Ectodermal cell (in vitro differentiated cells): Measurements from ENCODE around the gene RBM6.

Source experiments
- H3K27ac ChIP-seq: 2 replicates; pipeline ENCODE4 v1.7.0; 2013; ENCODE audit warnings: mild to moderate bottlenecking, low read depth, low read length; ENCODE audit not compliant: insufficient read depth, poor library complexity, severe bottlenecking
- H3K27me3 ChIP-seq: 2 replicates; pipeline ENCODE4 v1.7.0; 2013; ENCODE audit warnings: mild to moderate bottlenecking, low read length; ENCODE audit not compliant: insufficient read depth, control insufficient read depth, poor library complexity, severe bottlenecking
- H3K36me3 ChIP-seq: one replicate; pipeline ENCODE4 v1.7.0; 2013; ENCODE audit warnings: low read length; ENCODE audit not compliant: control insufficient read depth, insufficient read depth
- H3K4me1 ChIP-seq: one replicate; pipeline ENCODE4 v1.7.0; 2013; ENCODE audit warnings: low read length; ENCODE audit not compliant: control insufficient read depth, insufficient read depth
- H3K4me3 ChIP-seq: 2 replicates; pipeline ENCODE4 v1.7.0; 2013; ENCODE audit warnings: low read depth, low read length, control low read depth; ENCODE audit not compliant: insufficient read depth
- H3K9me3 ChIP-seq: 2 replicates; pipeline ENCODE4 v1.7.0; 2013; ENCODE audit warnings: mild to moderate bottlenecking, low read length, moderate library complexity; ENCODE audit not compliant: control insufficient read depth
- WGBS, 2 experiments: methylation state at CpG; one replicate each; pipeline ENCODE4 v1.1.7; 2013; ENCODE audit warnings: missing lambda C conversion rate in 2 of 2; 5-methylcytosine and 5-hydroxymethylcytosine counted together

The RBM6 gene

DNA sequence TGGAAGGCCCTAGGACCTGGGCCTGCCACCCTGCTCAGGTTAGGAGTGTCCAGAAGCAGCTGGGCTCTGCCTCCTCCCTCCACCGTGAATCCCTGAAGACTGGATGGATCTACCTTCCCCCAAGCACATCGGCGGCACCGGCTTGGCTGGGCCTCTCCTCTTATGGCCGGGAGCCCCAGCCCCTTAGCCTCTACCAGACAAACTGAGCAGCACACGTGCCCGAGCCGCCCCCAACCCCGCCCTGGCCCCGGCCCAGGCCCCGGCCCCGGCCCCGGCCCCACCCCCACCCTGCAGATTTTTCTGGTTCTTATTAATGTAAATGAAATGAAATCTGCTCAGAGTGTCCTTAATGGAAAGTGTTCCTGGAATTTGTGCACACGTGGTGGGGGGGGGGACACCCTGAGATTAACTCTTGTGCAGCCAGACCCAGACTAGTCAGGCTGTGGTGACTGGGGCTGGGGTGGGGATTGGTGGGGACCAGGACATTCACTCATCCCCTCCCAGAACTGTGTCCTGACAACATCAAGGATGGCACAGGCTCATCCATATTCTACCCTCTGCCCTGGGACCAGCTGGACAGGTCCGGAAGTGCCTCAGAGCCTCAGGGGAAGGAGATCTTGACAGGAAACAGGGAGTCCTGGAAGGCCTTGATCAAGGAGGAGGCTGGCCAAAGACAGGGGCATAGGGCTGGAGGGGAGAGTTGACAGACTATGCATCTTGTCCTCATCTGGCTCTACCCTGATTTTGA lies 184.3 kb downstream of the RBM6 start:
- no peak overlapping the region for H3K4me3 ChIP-seq
- no peak overlapping the region for H3K27ac ChIP-seq
- H3K36me3 ChIP-seq: no peaks in the 10 kb centered on the region
- 70% methylated on average over 15 of the region's 15 CpGs for WGBS, 2 experiments
- H3K27me3 ChIP-seq: no peaks in the 10 kb centered on the region
- H3K9me3 ChIP-seq: no peaks in the 10 kb centered on the region
- peaks cover 29% of the 10 kb centered on the region for H3K4me1 ChIP-seq

DNA sequence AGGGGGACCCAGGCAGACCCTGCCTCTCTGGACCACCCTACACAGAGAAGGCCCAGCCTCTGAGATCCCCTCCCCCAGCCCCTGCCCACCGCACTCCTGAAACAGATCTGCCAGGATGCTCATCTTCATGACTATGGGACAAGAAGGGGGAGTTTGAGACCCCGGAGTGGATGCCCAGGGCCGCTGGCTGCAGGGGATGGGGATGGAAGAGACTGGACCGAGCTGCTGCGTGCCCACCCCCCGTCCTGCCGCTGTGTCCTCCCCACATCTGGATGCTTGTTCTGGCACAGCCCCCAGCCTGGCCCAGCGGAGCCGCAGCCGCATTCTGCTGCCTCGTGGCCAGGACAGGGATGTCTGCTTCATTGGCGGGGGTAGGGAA lies 184.8 kb downstream of the RBM6 start:
- H3K4me3 ChIP-seq: no peak overlapping the region
- H3K36me3 ChIP-seq: no peaks in the 10 kb centered on the region
- H3K27me3 ChIP-seq: no peaks in the 10 kb centered on the region
- 49 to 54% methylated on average over 12 of the region's 12 CpGs for WGBS, 2 experiments
- H3K27ac ChIP-seq: no peak overlapping the region
- H3K4me1 ChIP-seq: peaks cover 29% of the 10 kb centered on the region
- no peaks in the 10 kb centered on the region for H3K9me3 ChIP-seq

DNA sequence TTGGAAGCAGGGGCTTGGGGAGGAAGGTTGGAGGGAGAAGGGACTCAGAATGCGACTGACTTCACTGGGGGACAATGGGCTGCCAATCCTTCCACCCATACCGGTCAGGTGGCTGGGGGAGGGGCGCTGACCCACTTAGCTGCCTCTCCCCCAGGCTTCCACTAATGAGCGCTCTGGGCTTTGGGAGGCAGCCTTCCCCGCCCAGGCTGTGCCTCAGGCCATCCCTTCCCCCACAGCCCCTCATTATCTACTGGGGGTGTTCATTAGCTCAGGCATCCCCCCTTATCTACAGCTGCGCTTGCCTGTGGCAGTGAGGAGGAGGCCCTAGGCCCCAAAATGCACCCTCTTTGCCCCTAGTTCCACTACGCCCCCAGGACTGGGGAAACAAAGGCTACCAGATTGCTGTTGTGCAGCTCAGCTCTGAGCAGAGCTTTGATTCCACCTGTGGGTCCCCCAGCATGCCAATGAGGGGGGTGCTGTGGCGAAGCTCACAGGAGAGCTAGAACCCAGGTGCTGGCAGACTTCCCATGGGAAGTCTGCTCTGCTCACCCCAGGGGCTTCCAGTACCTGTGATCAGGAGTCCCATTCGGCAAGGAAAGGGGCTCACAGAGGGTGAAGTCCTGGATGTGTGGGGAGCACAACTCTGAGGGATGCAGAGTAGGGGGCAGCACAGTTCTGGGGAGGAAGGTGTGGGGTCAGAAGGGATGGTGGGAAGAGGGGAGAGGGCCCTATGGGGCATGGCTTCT lies 185.8 kb downstream of the RBM6 start:
- no peaks in the 10 kb centered on the region for H3K36me3 ChIP-seq
- H3K4me1 ChIP-seq: peaks cover 29% of the 10 kb centered on the region
- H3K27me3 ChIP-seq: no peaks in the 10 kb centered on the region
- H3K4me3 ChIP-seq: no peak overlapping the region
- H3K9me3 ChIP-seq: no peaks in the 10 kb centered on the region
- 66 to 67% methylated on average over 8 of the region's 9 CpGs for WGBS, 2 experiments
- no peak overlapping the region for H3K27ac ChIP-seq

DNA sequence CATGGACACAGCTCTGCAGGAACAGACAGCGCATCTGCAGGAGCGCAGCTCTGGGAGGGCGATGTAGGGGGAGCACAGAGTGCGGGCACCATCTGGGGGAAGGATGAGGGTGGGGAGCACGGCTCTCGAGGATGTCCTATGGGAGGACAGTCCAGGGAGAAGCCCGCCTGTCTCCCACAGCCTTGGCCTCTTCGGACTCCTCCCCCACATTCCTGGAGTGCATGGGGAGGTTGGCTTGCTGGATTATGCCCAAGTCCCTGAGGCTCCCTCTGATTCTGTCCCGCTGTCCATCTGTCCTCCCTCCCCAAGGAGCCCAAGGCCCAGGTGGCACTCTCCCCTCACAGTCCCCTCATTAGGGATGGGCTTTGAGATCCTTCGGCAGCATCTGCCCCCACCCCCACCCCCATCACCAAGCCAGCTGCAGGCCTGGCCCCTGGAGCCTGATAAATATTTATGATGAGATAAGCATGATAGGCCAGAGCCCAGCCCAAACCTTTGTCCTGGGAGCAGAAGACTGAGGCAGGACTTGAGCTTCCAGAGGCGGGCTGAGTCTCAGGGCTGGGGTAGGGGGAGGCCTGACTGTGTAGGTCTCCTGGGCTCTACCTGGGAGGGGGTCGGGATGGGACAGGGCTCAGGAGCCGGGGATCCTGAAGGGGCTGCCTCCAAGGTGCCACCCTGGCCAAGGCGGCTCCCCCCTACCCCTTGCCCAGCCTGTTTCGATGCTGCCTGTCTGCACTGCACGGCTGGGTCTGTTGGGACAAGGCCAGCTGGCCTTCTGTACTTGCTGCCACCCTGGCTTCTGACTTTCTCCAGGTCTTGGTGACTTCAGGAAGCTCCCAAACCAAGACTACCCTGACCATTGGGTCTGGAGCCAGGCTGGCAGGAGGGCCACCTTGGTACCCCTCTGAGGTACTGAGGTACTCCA lies 186.6 kb downstream of the RBM6 start:
- Histone ChIP-seq H3K4me1 (peaks cover 29% of the 10 kb centered on the region), H3K9me3 (no peaks in the 10 kb centered on the region), H3K4me3 (no peak overlapping the region), H3K27ac (peak overlapping the region; percentile 26), H3K27me3 (no peaks in the 10 kb centered on the region), H3K36me3 (no peaks in the 10 kb centered on the region)
- WGBS, 2 experiments: 89% methylated on average over 15 to 16 of the region's 16 CpGs
